Measurements from ENCODE around the gene WDPCP.

DNA sequence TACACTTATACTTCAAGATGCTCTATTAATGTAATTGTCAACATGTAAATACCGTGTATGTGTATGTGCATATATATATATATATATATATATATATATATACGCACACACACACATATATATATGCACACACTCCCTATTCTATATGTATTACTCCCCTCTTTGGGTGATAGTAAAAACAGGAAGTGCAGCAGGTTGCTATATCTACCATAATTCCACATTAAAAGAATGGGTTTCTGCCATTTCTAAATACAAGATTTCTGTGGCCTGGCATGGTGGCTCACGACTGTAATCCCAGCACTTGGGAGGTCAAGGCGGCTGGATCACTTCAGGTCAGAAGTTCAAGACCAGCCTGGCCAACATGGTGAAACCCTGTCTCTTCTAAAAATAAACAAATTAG lies 460.7 kb downstream of the WDPCP start:
- TF ChIP-seq, protein P1, sequence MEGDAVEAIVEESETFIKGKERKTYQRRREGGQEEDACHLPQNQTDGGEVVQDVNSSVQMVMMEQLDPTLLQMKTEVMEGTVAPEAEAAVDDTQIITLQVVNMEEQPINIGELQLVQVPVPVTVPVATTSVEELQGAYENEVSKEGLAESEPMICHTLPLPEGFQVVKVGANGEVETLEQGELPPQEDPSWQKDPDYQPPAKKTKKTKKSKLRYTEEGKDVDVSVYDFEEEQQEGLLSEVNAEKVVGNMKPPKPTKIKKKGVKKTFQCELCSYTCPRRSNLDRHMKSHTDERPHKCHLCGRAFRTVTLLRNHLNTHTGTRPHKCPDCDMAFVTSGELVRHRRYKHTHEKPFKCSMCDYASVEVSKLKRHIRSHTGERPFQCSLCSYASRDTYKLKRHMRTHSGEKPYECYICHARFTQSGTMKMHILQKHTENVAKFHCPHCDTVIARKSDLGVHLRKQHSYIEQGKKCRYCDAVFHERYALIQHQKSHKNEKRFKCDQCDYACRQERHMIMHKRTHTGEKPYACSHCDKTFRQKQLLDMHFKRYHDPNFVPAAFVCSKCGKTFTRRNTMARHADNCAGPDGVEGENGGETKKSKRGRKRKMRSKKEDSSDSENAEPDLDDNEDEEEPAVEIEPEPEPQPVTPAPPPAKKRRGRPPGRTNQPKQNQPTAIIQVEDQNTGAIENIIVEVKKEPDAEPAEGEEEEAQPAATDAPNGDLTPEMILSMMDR (IDR thresholded peaks at IDR 0.05), result no peak
- TF ChIP-seq POLR2AphosphoS5 (IDR thresholded peaks at IDR 0.05; ENCODE audit: low read depth, low read length), result no peak
- TF ChIP-seq, protein P2, sequence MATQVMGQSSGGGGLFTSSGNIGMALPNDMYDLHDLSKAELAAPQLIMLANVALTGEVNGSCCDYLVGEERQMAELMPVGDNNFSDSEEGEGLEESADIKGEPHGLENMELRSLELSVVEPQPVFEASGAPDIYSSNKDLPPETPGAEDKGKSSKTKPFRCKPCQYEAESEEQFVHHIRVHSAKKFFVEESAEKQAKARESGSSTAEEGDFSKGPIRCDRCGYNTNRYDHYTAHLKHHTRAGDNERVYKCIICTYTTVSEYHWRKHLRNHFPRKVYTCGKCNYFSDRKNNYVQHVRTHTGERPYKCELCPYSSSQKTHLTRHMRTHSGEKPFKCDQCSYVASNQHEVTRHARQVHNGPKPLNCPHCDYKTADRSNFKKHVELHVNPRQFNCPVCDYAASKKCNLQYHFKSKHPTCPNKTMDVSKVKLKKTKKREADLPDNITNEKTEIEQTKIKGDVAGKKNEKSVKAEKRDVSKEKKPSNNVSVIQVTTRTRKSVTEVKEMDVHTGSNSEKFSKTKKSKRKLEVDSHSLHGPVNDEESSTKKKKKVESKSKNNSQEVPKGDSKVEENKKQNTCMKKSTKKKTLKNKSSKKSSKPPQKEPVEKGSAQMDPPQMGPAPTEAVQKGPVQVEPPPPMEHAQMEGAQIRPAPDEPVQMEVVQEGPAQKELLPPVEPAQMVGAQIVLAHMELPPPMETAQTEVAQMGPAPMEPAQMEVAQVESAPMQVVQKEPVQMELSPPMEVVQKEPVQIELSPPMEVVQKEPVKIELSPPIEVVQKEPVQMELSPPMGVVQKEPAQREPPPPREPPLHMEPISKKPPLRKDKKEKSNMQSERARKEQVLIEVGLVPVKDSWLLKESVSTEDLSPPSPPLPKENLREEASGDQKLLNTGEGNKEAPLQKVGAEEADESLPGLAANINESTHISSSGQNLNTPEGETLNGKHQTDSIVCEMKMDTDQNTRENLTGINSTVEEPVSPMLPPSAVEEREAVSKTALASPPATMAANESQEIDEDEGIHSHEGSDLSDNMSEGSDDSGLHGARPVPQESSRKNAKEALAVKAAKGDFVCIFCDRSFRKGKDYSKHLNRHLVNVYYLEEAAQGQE (IDR thresholded peaks at IDR 0.05; ENCODE audit: insufficient read depth in 1 of 2, low read depth in 2 of 2, low read length in 1 of 2), result no peak
